Activated naive CD8-positive, alpha-beta T cell treated with anti-CD3 and anti-CD28 coated beads, Interleukin-2, amount 10 ng/mL, durations not matched to agents 7 days and 5 days (primary cell): ENCODE measurements around the gene APLP1. TPM values are rescaled to one million over a fixed set of nuclear protein-coding genes. Genes with fewer than 3 reads are reported as not detected.

ENCODE experiments used
- ATAC-seq: fragments of 150-1000 bp; cut with Tn5 transposase; one replicate; pipeline ENCODE4 v1.10.0; 2021; ENCODE audit warnings: low read depth, moderate library complexity
- POLR2A ChIA-PET: fragments of 350-600 bp; sonication (Branson Sonifier 250); formaldehyde crosslinking; loops from one replicate; lab custom pipeline; 2021; ENCODE audit warnings: antibody characterized with exemption; lab: Charles Lee
- DNase-seq: peaks from one replicate; pipeline ENCODE4 v3.0.0; 2021
- H3K27ac Mint-ChIP-seq: one replicate; pipeline ENCODE4 v1.8.0; 2022; ENCODE audit warnings: mild to moderate bottlenecking, mixed read lengths
- H3K27me3 Mint-ChIP-seq: one replicate; pipeline ENCODE4 v1.8.0; 2022; ENCODE audit warnings: mild to moderate bottlenecking, moderate library complexity, mixed read lengths
- H3K36me3 Mint-ChIP-seq: one replicate; pipeline ENCODE4 v1.8.0; 2021; ENCODE audit warnings: mild to moderate bottlenecking, mixed read lengths
- H3K4me1 Mint-ChIP-seq: one replicate; pipeline ENCODE4 v1.8.0; 2021; ENCODE audit warnings: mixed read lengths
- H3K4me3 Mint-ChIP-seq: one replicate; pipeline ENCODE4 v1.8.0; 2022; ENCODE audit warnings: mild to moderate bottlenecking, moderate library complexity, mixed read lengths
- H3K9me3 Mint-ChIP-seq: one replicate; pipeline ENCODE4 v1.8.0; 2021; ENCODE audit warnings: mixed read lengths
- total RNA-seq, 2 experiments: library from RNA; stranded (reverse); gene quantifications; one replicate each; pipeline ENCODE4 v1.2.3, GENCODE V29; 2021

Gene APLP1
- total RNA-seq, 2 experiments from 2014 or later: 1.2 to 1.4 TPM

GRCh38 chr19:35928507-35928906 is 60.1 kb downstream of the APLP1 start:
- ATAC-seq (no peak), DNase-seq (no peak)
- Mint-ChIP-seq H3K27me3 (no peaks in the 10 kb centered on the region), H3K27ac (no peak overlapping the region), H3K36me3 (peaks cover 3% of the 10 kb centered on the region), H3K9me3 (peaks cover 16% of the 10 kb centered on the region), H3K4me3 (no peak overlapping the region), H3K4me1 (peaks cover 28% of the 10 kb centered on the region)
- POLR2A ChIA-PET: interaction anchor here (3.0 to 3.2 kb wide), 4 partner anchors 25 to 48 kb away, joined by 15 to 41 read pairs (median 33); partner anchors contain the start of genes HCST and NFKBID

Other genes with a start within 250 kb of the APLP1 start
- gene RBM42, start 239.5 kb upstream of the APLP1 start, total RNA-seq: 10 to 100 TPM; 87.4 to 92.2 TPM
- 1 to 10 TPM; 1.6 to 1.9 TPM for gene ETV2, start 226.8 kb upstream of the APLP1 start, total RNA-seq
- gene COX6B1, start 220.3 kb upstream of the APLP1 start, total RNA-seq: 100 to 1,000 TPM; 407 to 412 TPM
- gene UPK1A, start 202.1 kb upstream of the APLP1 start, total RNA-seq: 1 to 10 TPM in 1 of 2 experiments, under 1 TPM in 1; 0.88 to 1.7 TPM
- 10 to 100 TPM; 24.5 to 33.6 TPM for gene ZBTB32, start 164.0 kb upstream of the APLP1 start, total RNA-seq
- gene KMT2B, start 150.6 kb upstream of the APLP1 start, total RNA-seq: 10 to 100 TPM; 74.6 to 75.9 TPM
- 10 to 100 TPM; 63.0 to 63.4 TPM for gene IGFLR1, start 126.1 kb upstream of the APLP1 start, total RNA-seq
- 10 to 100 TPM; 31.9 to 33.1 TPM for gene U2AF1L4, start 123.2 kb upstream of the APLP1 start, total RNA-seq
- 10 to 100 TPM; 35.7 to 36.3 TPM for gene PSENEN, start 122.9 kb upstream of the APLP1 start, total RNA-seq
- 10 to 100 TPM; 18.3 to 22.4 TPM for gene LIN37, start 120.0 kb upstream of the APLP1 start, total RNA-seq
- gene HSPB6, start 111.5 kb upstream of the APLP1 start, total RNA-seq: under 1 TPM in 1 of 2 experiments, not detected in 1; 0.36 TPM
- gene PROSER3, start 110.4 kb upstream of the APLP1 start, total RNA-seq: 10 to 100 TPM; 53.0 to 59.9 TPM
- 10 to 100 TPM; 64.4 to 76.5 TPM for gene ARHGAP33, start 93.0 kb upstream of the APLP1 start, total RNA-seq
- gene PRODH2, start 55.7 kb upstream of the APLP1 start, total RNA-seq: not detected
- gene NPHS1, start 16.1 kb upstream of the APLP1 start, total RNA-seq: under 1 TPM in 1 of 2 experiments, not detected in 1; 0.40 TPM
- 1 to 10 TPM; 2.9 to 3.0 TPM for gene KIRREL2, start 11.7 kb upstream of the APLP1 start, total RNA-seq
- 10 to 100 TPM; 40.7 to 48.7 TPM for gene NFKBID, start 32.0 kb downstream of the APLP1 start, total RNA-seq
- 100 to 1,000 TPM; 186 to 190 TPM for gene HCST, start 34.0 kb downstream of the APLP1 start, total RNA-seq
- 10 to 100 TPM; 10.6 to 11.2 TPM for gene TYROBP, start 39.7 kb downstream of the APLP1 start, total RNA-seq
- gene LRFN3, start 67.8 kb downstream of the APLP1 start, total RNA-seq: 10 to 100 TPM; 10.7 to 12.4 TPM
- gene SDHAF1, start 126.6 kb downstream of the APLP1 start, total RNA-seq: 10 to 100 TPM; 22.2 to 22.8 TPM
- 1 to 10 TPM; 3.3 to 3.8 TPM for gene SYNE4, start 140.2 kb downstream of the APLP1 start, total RNA-seq
- 10 to 100 TPM; 56.4 to 61.1 TPM for gene ALKBH6, start 145.6 kb downstream of the APLP1 start, total RNA-seq
- 1 to 10 TPM; 1.4 to 2.2 TPM for gene CLIP3, start 164.3 kb downstream of the APLP1 start, total RNA-seq
- gene THAP8, start 185.7 kb downstream of the APLP1 start, total RNA-seq: 1 to 10 TPM; 6.4 to 6.7 TPM
- gene WDR62, start 186.3 kb downstream of the APLP1 start, total RNA-seq: 10 to 100 TPM; 24.9 to 27.8 TPM
- gene OVOL3, start 242.6 kb downstream of the APLP1 start, total RNA-seq: not detected
- 10 to 100 TPM; 46.1 to 49.8 TPM for gene POLR2I, start 246.3 kb downstream of the APLP1 start, total RNA-seq
- 100 to 1,000 TPM; 150 to 152 TPM for gene TBCB, start 246.9 kb downstream of the APLP1 start, total RNA-seq